WTC11 (cell line): ENCODE results near the gene C1QB. TPM values are rescaled to one million over a fixed set of nuclear protein-coding genes. Genes with fewer than 3 reads are reported as not detected.
A peak's percentile ranks its signal among the peaks of the same experiment; 100 is the strongest.

Experiments
- ATAC-seq: fragments of 200-7000 bp; cut with Tn5 transposase; 2 replicates; pipeline ENCODE4 v1.10.0; 2021; ENCODE audit warnings: mild to moderate bottlenecking, moderate library complexity
- CTCF ChIA-PET: fragments of 300-600 bp; sonication (Branson Sonifier 250); formaldehyde crosslinking; loops from one replicate; lab custom pipeline; 2021; ENCODE audit warnings: antibody characterized with exemption; lab: Charles Lee
- POLR2A ChIA-PET: fragments of 350-600 bp; sonication (Branson Sonifier 250); formaldehyde crosslinking; loops from one replicate; lab custom pipeline; 2021; ENCODE audit warnings: antibody characterized with exemption; lab: Charles Lee
- DNase-seq: peaks from one replicate; pipeline ENCODE4 v3.0.0; 2021; ENCODE audit warnings: low spot score
- H3K27ac Mint-ChIP-seq: 2 replicates; pipeline ENCODE4 v1.8.0; 2021; ENCODE audit warnings: mixed read lengths
- H3K27me3 Mint-ChIP-seq: 2 replicates; pipeline ENCODE4 v1.8.0; 2021; ENCODE audit warnings: low read depth, mild to moderate bottlenecking, moderate library complexity, mixed read lengths
- H3K36me3 Mint-ChIP-seq: 2 replicates; pipeline ENCODE4 v1.8.0; 2021; ENCODE audit warnings: mixed read lengths
- H3K4me1 Mint-ChIP-seq: 2 replicates; pipeline ENCODE4 v1.8.0; 2022; ENCODE audit warnings: mixed read lengths
- H3K4me3 Mint-ChIP-seq: 2 replicates; pipeline ENCODE4 v1.8.0; 2021; ENCODE audit warnings: mild to moderate bottlenecking, moderate library complexity, mixed read lengths
- H3K9me3 Mint-ChIP-seq: 2 replicates; pipeline ENCODE4 v1.8.0; 2021; ENCODE audit warnings: mixed read lengths
- FOXJ3 ChIP-seq: sonication (generic); formaldehyde crosslinking; IDR thresholded peaks from 2 replicates; pipeline ENCODE4 v1.9.0; 2021; ENCODE audit warnings: missing genetic modification reagents, mild to moderate bottlenecking, borderline replicate concordance
- HMGA2 ChIP-seq: fragments of 250-450 bp; sonication (Bioruptor Pico); IDR thresholded peaks from 2 replicates; pipeline ENCODE4 v1.4.0; 2021; ENCODE audit warnings: mild to moderate bottlenecking, moderate library complexity
- NFE2L1 ChIP-seq: sonication (generic); formaldehyde crosslinking; IDR thresholded peaks from 2 replicates; pipeline ENCODE4 v1.8.1; 2023; ENCODE audit warnings: missing genetic modification reagents
- SOX15 ChIP-seq: fragments of 250-450 bp; sonication (Bioruptor Pico); IDR thresholded peaks from 2 replicates; pipeline ENCODE4 v1.9.0; 2021; ENCODE audit warnings: mild to moderate bottlenecking
- TCF7 ChIP-seq: sonication (generic); formaldehyde crosslinking; IDR thresholded peaks from 2 replicates; pipeline ENCODE4 v1.8.0; 2022; ENCODE audit warnings: mild to moderate bottlenecking, low read depth, missing genetic modification reagents, moderate library complexity
- ZNF121 ChIP-seq: sonication (generic); formaldehyde crosslinking; IDR thresholded peaks from 2 replicates; pipeline ENCODE4 v1.8.0; 2023; ENCODE audit warnings: missing genetic modification reagents
- total RNA-seq: library from RNA; stranded (reverse); gene quantifications from 3 replicates; pipeline ENCODE4 v1.2.3, GENCODE V29; 2021
- TF ChIP-seq, protein P1 (sequence below): fragments of 200-600 bp; IDR thresholded peaks from 2 replicates; pipeline ENCODE4 v1.8.0; 2022; ENCODE audit warnings: antibody characterized with exemption
- TF ChIP-seq, protein P2 (sequence below): sonication (generic); formaldehyde crosslinking; IDR thresholded peaks from 2 replicates; pipeline ENCODE4 v1.8.0; 2023; ENCODE audit warnings: missing genetic modification reagents, mild to moderate bottlenecking, borderline replicate concordance
- TF ChIP-seq, protein P3 (sequence below): sonication (generic); formaldehyde crosslinking; IDR thresholded peaks from 2 replicates; pipeline ENCODE4 v1.8.0; 2022; ENCODE audit warnings: missing genetic modification reagents

Gene C1QB
- total RNA-seq, 1 experiment from 2014 or later: 0.61 TPM

DNA sequence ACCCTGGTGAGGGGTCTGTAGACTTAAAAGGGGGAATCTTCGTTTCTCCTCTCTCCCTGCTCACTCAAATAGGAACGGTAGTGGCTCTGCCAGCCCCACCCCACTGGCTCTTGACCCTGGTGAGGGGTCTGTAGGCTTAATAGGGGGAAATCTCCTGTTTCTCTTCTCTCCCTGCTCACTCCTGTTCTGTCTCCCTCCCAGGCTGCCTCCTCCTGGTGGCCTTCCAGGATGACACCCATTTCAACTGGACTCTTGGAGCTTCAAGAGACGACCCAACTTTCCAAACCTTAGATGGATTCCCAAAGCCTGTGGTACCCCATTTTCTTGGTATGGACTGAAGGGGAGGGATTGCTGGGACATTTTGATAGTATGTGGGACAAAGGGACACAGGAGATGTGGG is 56.2 kb downstream of the C1QB start:
- Mint-ChIP-seq H3K4me3 (peak overlapping the region; percentile 72), H3K9me3 (no peaks in the 10 kb centered on the region), H3K27ac (no peak overlapping the region), H3K4me1 (0 out of 2 replicates have a peak, but pooled peaks cover 10% of the 10 kb centered on the region), H3K27me3 (peaks cover 29% of the 10 kb centered on the region), H3K36me3 (no peaks in the 10 kb centered on the region)
- DNase-seq (peak; percentile 50), ATAC-seq (peak; percentile 43)
- ChIA-PET POLR2A (interaction anchor here (0.7 kb wide), 1 partner anchor 656 kb away, joined by 3 read pairs; no protein-coding TSS in a partner anchor), CTCF (interaction anchor here (0.6 to 2.3 kb wide), 22 partner anchors 9 to 267 kb away, joined by 3 to 19 read pairs (median 4); no protein-coding TSS in a partner anchor)
- TF ChIP-seq SOX15 (CRISPR knock-in tag): no peak
- TF ChIP-seq, protein P1, sequence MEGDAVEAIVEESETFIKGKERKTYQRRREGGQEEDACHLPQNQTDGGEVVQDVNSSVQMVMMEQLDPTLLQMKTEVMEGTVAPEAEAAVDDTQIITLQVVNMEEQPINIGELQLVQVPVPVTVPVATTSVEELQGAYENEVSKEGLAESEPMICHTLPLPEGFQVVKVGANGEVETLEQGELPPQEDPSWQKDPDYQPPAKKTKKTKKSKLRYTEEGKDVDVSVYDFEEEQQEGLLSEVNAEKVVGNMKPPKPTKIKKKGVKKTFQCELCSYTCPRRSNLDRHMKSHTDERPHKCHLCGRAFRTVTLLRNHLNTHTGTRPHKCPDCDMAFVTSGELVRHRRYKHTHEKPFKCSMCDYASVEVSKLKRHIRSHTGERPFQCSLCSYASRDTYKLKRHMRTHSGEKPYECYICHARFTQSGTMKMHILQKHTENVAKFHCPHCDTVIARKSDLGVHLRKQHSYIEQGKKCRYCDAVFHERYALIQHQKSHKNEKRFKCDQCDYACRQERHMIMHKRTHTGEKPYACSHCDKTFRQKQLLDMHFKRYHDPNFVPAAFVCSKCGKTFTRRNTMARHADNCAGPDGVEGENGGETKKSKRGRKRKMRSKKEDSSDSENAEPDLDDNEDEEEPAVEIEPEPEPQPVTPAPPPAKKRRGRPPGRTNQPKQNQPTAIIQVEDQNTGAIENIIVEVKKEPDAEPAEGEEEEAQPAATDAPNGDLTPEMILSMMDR: peak; percentile 19; the same call in 1 of the 2 replicates

DNA sequence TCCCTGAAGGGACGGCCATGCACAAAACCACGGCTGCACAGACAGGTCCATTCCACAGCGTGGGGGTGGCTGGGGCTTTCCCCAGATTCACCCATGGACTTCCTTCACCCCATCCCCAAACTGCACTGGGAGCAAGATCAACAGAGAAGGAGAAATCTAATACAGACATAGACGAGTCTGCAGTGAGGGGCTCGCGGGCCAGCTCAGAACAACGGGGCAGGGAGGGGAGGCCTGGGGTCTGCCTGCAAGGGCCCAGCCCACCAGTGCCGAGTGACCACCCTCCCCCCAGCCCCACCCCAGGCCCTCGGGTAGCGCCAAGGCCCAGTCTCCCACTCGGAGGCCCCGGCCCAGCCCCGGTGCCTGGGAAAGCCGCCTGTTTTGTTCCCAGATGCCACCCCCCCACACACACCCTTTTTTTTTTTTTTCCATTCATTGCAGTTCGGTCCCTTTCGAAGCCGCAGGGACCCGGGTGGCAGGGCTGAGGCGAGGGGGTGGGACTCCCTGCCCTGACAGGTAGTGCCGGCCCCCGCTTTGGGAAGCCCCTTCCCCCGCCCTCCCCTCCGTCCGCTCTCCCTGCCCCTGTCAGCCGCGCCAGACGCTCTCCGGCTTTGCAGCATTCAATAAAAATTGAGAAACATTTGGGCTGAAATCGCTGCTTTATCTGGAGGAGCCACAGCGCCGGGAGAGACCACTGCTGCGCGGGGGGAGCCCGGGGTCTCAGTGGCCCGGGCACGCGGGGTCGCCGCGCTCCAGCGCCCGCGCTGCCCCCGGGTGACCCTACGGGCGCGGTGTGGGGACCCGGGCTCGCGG is 57.1 kb downstream of the C1QB start:
- peak overlapping the region; percentile 72 for H3K4me3 Mint-ChIP-seq
- H3K27ac Mint-ChIP-seq: no peak overlapping the region
- H3K4me1 Mint-ChIP-seq: 0 out of 2 replicates have a peak, but pooled peaks cover 10% of the 10 kb centered on the region
- ChIA-PET CTCF (interaction anchor here (0.6 to 2.3 kb wide), 20 partner anchors 9 to 268 kb away, joined by 3 to 19 read pairs (median 5); no protein-coding TSS in a partner anchor), POLR2A (interaction anchor here (0.7 kb wide), 1 partner anchor 655 kb away, joined by 3 read pairs; no protein-coding TSS in a partner anchor)
- ATAC-seq (peak; percentile 43), DNase-seq (peak; percentile 56)
- H3K27me3 Mint-ChIP-seq: peaks cover 29% of the 10 kb centered on the region
- H3K9me3 Mint-ChIP-seq: no peaks in the 10 kb centered on the region
- TF ChIP-seq FOXJ3 (CRISPR knock-in tag) (no peak), ZNF121 (CRISPR knock-in tag) (peak; percentile 85)
- no peaks in the 10 kb centered on the region for H3K36me3 Mint-ChIP-seq

DNA sequence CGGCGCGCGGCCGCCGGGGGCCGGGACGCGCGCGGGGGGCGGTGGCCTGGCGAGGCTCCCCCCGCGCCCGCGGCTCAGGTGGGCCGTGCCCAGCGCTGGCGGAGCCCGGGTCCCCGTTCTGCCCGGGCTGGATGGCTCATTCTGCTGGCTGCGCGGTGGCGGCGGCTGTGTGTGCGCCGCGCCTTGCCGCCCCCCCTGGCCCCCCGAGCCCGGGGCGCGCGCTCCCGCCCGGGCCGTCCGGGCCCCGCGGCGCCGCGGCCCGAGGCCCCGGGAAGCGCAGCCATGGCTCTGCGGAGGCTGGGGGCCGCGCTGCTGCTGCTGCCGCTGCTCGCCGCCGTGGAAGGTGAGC is 57.6 kb downstream of the C1QB start, which contains the start of gene EPHB2:
TSS of gene EPHB2 (plus strand) at position 139 of the 349 bp plus-strand sequence. CDS start at position 283, 144 bp downstream.
- DNase-seq (peak; percentile 42), ATAC-seq (peak; percentile 58)
- Mint-ChIP-seq H3K36me3 (no peaks in the 10 kb centered on the region), H3K27ac (no peak within 1 kb of the TSS), H3K4me1 (0 out of 2 replicates have a peak, but pooled peaks cover 10% of the 10 kb centered on the region), H3K27me3 (peaks cover 29% of the 10 kb centered on the region), H3K9me3 (no peaks in the 10 kb centered on the region), H3K4me3 (peak within 1 kb of the TSS; percentile 72)
- no peak for TF ChIP-seq TCF7 (CRISPR knock-in tag)
- TF ChIP-seq, protein P2, sequence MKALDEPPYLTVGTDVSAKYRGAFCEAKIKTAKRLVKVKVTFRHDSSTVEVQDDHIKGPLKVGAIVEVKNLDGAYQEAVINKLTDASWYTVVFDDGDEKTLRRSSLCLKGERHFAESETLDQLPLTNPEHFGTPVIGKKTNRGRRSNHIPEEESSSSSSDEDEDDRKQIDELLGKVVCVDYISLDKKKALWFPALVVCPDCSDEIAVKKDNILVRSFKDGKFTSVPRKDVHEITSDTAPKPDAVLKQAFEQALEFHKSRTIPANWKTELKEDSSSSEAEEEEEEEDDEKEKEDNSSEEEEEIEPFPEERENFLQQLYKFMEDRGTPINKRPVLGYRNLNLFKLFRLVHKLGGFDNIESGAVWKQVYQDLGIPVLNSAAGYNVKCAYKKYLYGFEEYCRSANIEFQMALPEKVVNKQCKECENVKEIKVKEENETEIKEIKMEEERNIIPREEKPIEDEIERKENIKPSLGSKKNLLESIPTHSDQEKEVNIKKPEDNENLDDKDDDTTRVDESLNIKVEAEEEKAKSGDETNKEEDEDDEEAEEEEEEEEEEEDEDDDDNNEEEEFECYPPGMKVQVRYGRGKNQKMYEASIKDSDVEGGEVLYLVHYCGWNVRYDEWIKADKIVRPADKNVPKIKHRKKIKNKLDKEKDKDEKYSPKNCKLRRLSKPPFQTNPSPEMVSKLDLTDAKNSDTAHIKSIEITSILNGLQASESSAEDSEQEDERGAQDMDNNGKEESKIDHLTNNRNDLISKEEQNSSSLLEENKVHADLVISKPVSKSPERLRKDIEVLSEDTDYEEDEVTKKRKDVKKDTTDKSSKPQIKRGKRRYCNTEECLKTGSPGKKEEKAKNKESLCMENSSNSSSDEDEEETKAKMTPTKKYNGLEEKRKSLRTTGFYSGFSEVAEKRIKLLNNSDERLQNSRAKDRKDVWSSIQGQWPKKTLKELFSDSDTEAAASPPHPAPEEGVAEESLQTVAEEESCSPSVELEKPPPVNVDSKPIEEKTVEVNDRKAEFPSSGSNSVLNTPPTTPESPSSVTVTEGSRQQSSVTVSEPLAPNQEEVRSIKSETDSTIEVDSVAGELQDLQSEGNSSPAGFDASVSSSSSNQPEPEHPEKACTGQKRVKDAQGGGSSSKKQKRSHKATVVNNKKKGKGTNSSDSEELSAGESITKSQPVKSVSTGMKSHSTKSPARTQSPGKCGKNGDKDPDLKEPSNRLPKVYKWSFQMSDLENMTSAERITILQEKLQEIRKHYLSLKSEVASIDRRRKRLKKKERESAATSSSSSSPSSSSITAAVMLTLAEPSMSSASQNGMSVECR (CRISPR knock-in tag): no peak
- TF ChIP-seq HMGA2 (CRISPR knock-in tag): no peak
- ChIA-PET CTCF (no interaction called here), POLR2A (no interaction called here)

DNA sequence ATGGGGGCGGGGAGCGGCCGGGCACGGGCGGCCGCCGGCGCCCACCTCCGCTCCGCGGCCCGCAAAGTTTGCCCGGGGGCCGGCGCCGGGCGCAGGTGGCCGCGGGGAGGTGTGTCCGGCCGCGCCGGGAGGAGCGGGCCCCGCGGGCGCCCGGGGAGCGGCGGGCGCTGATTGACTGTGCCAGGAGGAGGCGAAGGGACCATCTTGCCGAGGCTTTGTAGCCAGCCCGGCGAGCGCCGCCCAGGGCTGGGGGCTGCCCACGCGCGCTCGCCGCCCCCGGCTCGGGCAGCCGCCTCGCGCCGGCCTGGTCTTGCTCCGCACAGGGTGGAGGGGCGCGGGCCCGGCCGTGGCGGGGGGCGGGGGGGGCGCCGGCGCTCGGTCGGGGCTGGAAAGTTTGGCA is 58.0 kb downstream of the C1QB start:
- H3K4me1 Mint-ChIP-seq: 0 out of 2 replicates have a peak, but pooled peaks cover 10% of the 10 kb centered on the region
- H3K9me3 Mint-ChIP-seq: no peaks in the 10 kb centered on the region
- POLR2A ChIA-PET: no interaction called here
- H3K27ac Mint-ChIP-seq: no peak overlapping the region
- no peak for DNase-seq
- no peak overlapping the region for H3K4me3 Mint-ChIP-seq
- peaks cover 29% of the 10 kb centered on the region for H3K27me3 Mint-ChIP-seq
- no peaks in the 10 kb centered on the region for H3K36me3 Mint-ChIP-seq
- CTCF ChIA-PET: interaction anchor here (0.9 to 1.2 kb wide), 2 partner anchors 12 to 253 kb away, joined by 3 to 5 read pairs; no protein-coding TSS in a partner anchor
- TF ChIP-seq, protein P3, sequence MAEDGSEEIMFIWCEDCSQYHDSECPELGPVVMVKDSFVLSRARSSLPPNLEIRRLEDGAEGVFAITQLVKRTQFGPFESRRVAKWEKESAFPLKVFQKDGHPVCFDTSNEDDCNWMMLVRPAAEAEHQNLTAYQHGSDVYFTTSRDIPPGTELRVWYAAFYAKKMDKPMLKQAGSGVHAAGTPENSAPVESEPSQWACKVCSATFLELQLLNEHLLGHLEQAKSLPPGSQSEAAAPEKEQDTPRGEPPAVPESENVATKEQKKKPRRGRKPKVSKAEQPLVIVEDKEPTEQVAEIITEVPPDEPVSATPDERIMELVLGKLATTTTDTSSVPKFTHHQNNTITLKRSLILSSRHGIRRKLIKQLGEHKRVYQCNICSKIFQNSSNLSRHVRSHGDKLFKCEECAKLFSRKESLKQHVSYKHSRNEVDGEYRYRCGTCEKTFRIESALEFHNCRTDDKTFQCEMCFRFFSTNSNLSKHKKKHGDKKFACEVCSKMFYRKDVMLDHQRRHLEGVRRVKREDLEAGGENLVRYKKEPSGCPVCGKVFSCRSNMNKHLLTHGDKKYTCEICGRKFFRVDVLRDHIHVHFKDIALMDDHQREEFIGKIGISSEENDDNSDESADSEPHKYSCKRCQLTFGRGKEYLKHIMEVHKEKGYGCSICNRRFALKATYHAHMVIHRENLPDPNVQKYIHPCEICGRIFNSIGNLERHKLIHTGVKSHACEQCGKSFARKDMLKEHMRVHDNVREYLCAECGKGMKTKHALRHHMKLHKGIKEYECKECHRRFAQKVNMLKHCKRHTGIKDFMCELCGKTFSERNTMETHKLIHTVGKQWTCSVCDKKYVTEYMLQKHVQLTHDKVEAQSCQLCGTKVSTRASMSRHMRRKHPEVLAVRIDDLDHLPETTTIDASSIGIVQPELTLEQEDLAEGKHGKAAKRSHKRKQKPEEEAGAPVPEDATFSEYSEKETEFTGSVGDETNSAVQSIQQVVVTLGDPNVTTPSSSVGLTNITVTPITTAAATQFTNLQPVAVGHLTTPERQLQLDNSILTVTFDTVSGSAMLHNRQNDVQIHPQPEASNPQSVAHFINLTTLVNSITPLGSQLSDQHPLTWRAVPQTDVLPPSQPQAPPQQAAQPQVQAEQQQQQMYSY (CRISPR knock-in tag): no peak
- no peak for TF ChIP-seq NFE2L1 (CRISPR knock-in tag)
- peak; percentile 17 for ATAC-seq
